ENCODE measurements around the gene FAM3C. TPM values are rescaled to one million over a fixed set of nuclear protein-coding genes. Genes with fewer than 3 reads are reported as not detected.
"Not testable (repeated sequence)": the region's sequence is repeated elsewhere in the genome, so short reads cannot be mapped to it uniquely, and the experiment has no call there.

The FAM3C gene
- total and polyA plus RNA-seq, 12 donors, result 17.1 to 138 (median 36.8) TPM

- Histone ChIP-seq H3K27me3 (peaks cover 58% of the 10 kb centered on the region), H3K4me3 (no peak overlapping the region), H3K4me1 (replicated peaks in 1 of 2) (peaks cover 10 to 11% of the 10 kb centered on the region in 2 donors), H3K36me3 (replicated peaks in 1 of 2) (no peaks in the 10 kb centered on the region), H3K9me3 (replicated peaks in 1 of 3) (no peaks in the 10 kb centered on the region), H3K27ac (no peak overlapping the region)
- WGBS, 4 donors, result 83 to 92% (median 86%) methylated on average over 5 of the region's 5 CpGs
- DNase-seq, result no peak
- intact Hi-C loops (cut with DNase I), result no loop called here
- no peak for TF ChIP-seq POLR2A (IDR thresholded peaks at IDR 0.05)
- TF ChIP-seq CTCF (IDR thresholded peaks at IDR 0.05), result no peak
These were observed 68.4 kb downstream of the FAM3C start for GRCh38 chr7:121327671-121328070.

GRCh38 chr7:121323515-121324302 is 72.4 kb downstream of the FAM3C start:
- Histone ChIP-seq H3K27me3 (peaks cover 20% of the 10 kb centered on the region), H3K4me3 (no peak overlapping the region), H3K4me1 (replicated peaks in 1 of 2) (no peaks in the 10 kb centered on the region), H3K27ac (no peak overlapping the region), H3K36me3 (replicated peaks in 1 of 2) (no peaks in the 10 kb centered on the region), H3K9me3 (replicated peaks in 1 of 3) (no peaks in the 10 kb centered on the region)
- intact Hi-C loops (cut with DNase I), result no loop called here
- 46 to 63% (median 54%) methylated on average over 5 of the region's 5 CpGs for WGBS, 4 donors
- no peak for DNase-seq
- TF ChIP-seq CTCF (IDR thresholded peaks at IDR 0.05), result no peak
- TF ChIP-seq POLR2A (IDR thresholded peaks at IDR 0.05), result no peak

- no peak for TF ChIP-seq POLR2A (IDR thresholded peaks at IDR 0.05)
- no peak for TF ChIP-seq CTCF (IDR thresholded peaks at IDR 0.05)
- no peak for DNase-seq
- Histone ChIP-seq H3K4me3 (no peak overlapping the region), H3K4me1 (replicated peaks in 1 of 2) (no peaks in the 10 kb centered on the region), H3K9me3 (replicated peaks in 1 of 3) (no peaks in the 10 kb centered on the region), H3K36me3 (replicated peaks in 1 of 2) (no peaks in the 10 kb centered on the region), H3K27ac (no peak overlapping the region), H3K27me3 (peaks cover 10% of the 10 kb centered on the region)
- intact Hi-C loops (cut with DNase I), result no loop called here
- WGBS, 4 donors, result 44 to 61% (median 54%) methylated on average over 3 of the region's 3 CpGs
These were observed 73.6 kb downstream of the FAM3C start for GRCh38 chr7:121322460-121322859.

GRCh38 chr7:121315170-121315569 is 80.9 kb downstream of the FAM3C start:
- H3K27me3 ChIP-seq; H3K27ac ChIP-seq; DNase-seq; H3K4me3 ChIP-seq; intact Hi-C loops (cut with DNase I); H3K36me3 ChIP-seq (replicated peaks in 1 of 2); H3K4me1 ChIP-seq (replicated peaks in 1 of 2); H3K9me3 ChIP-seq (replicated peaks in 1 of 3): not testable (repeated sequence)
- 88 to 94% (median 89%) methylated on average over 2 to 3 of the region's 3 CpGs for WGBS, 4 donors
